NCI-H526 treated with DMSO at 0.1 percent for 48 hours (cell line): ENCODE data around the gene ADGRG2.
"Not testable (repeated sequence)": the region's sequence is repeated elsewhere in the genome, so short reads cannot be mapped to it uniquely, and the experiment has no call there.

Source experiments
- DNase-seq: peaks from one replicate; lab custom pipeline; 2025; lab: John Stamatoyannopoulos, UW

Gene ADGRG2

GRCh38 chrX:19086102-19086772, 36.0 kb downstream of the ADGRG2 start:
- no peak for DNase-seq

- DNase-seq = no peak
These were observed 36.6 kb downstream of the ADGRG2 start for GRCh38 chrX:19085666-19086065.

GRCh38 chrX:19075754-19076153, 46.5 kb downstream of the ADGRG2 start:
- DNase-seq = no peak

GRCh38 chrX:19072372-19072771, 49.9 kb downstream of the ADGRG2 start:
- no peak for DNase-seq

- DNase-seq = no peak
These were observed 51.7 kb downstream of the ADGRG2 start for GRCh38 chrX:19070555-19070994.

GRCh38 chrX:19066987-19067386, 55.3 kb downstream of the ADGRG2 start:
- DNase-seq = not testable (repeated sequence)

- no peak for DNase-seq
These were observed 56.7 kb downstream of the ADGRG2 start for GRCh38 chrX:19065535-19065934.

- DNase-seq = no peak
These were observed 58.1 kb downstream of the ADGRG2 start for GRCh38 chrX:19064175-19064574.

GRCh38 chrX:19063030-19063429, 59.2 kb downstream of the ADGRG2 start:
- DNase-seq = no peak

GRCh38 chrX:19059067-19059466, 63.2 kb downstream of the ADGRG2 start:
- no peak for DNase-seq

- no peak for DNase-seq
These were observed 64.4 kb downstream of the ADGRG2 start for GRCh38 chrX:19057856-19058255.

- no peak for DNase-seq
These were observed 73.2 kb downstream of the ADGRG2 start for GRCh38 chrX:19049110-19049509.

GRCh38 chrX:19046343-19047215, 75.7 kb downstream of the ADGRG2 start:
- DNase-seq = no peak

GRCh38 chrX:19040373-19040772, 81.9 kb downstream of the ADGRG2 start:
- no peak for DNase-seq

- DNase-seq = no peak
These were observed 88.2 kb downstream of the ADGRG2 start for GRCh38 chrX:19034025-19034424.

- DNase-seq = no peak
These were observed 91.5 kb downstream of the ADGRG2 start for GRCh38 chrX:19030805-19031204.

- DNase-seq = no peak
These were observed 93.7 kb downstream of the ADGRG2 start for GRCh38 chrX:19028560-19028959.

- DNase-seq = no peak
These were observed 97.9 kb downstream of the ADGRG2 start for GRCh38 chrX:19024366-19024765.

GRCh38 chrX:19019996-19020395, 102.3 kb downstream of the ADGRG2 start:
- DNase-seq = no peak

GRCh38 chrX:19017271-19017670, 105.0 kb downstream of the ADGRG2 start:
- DNase-seq = peak; percentile 21

GRCh38 chrX:19016614-19017013, 105.7 kb downstream of the ADGRG2 start:
- DNase-seq = not testable (repeated sequence)

- no peak for DNase-seq
These were observed 114.4 kb downstream of the ADGRG2 start for GRCh38 chrX:19007868-19008267.

GRCh38 chrX:19007011-19007410, 115.3 kb downstream of the ADGRG2 start:
- DNase-seq = no peak
